ENCODE measurements around the gene GALNT18. TPM values are rescaled to one million over a fixed set of nuclear protein-coding genes. Genes with fewer than 3 reads are reported as not detected.

The GALNT18 gene
- total RNA-seq, 1 donor: 2.4 TPM

DNA sequence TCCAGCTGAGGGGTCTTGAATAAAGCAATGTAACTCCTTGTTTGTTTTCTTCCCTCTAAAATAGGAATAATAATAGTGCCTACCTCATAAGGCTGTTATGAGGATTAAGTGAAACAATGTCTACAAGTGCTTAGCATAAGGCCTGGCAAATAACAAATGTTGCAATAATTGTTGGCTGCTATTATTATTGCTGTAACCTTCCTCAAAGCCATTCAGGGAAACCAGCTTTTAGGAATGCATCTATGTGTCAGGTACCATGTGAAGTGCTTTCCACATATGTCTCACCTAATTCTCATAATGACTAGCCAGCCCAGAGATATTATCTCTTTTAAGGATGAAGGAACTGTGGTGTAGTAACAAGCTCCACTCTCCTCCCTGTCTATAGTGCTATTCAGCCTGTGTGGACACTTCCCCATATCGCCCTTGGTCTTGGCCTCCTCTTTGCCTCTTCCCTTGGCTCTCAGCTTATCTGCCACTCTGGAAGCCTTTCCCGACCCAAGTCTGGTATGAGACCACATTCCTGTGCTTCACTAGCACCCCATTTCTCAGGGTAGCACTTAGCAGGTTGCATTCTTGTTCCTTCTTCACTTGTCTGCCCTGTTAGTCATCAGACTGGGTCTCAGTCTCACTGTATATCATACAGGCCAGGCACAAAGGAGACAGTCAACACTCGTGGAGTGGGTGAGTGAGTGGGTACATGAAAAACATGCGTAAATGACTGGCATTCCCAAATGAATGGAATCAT is 292.6 kb downstream of the GALNT18 start:
- DNase-seq (ENCODE audit: low read depth): no peak
- TF ChIP-seq, protein P1, sequence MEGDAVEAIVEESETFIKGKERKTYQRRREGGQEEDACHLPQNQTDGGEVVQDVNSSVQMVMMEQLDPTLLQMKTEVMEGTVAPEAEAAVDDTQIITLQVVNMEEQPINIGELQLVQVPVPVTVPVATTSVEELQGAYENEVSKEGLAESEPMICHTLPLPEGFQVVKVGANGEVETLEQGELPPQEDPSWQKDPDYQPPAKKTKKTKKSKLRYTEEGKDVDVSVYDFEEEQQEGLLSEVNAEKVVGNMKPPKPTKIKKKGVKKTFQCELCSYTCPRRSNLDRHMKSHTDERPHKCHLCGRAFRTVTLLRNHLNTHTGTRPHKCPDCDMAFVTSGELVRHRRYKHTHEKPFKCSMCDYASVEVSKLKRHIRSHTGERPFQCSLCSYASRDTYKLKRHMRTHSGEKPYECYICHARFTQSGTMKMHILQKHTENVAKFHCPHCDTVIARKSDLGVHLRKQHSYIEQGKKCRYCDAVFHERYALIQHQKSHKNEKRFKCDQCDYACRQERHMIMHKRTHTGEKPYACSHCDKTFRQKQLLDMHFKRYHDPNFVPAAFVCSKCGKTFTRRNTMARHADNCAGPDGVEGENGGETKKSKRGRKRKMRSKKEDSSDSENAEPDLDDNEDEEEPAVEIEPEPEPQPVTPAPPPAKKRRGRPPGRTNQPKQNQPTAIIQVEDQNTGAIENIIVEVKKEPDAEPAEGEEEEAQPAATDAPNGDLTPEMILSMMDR (IDR thresholded peaks at IDR 0.05; ENCODE audit: insufficient read depth, low read length): no peak
- no peak overlapping the region for H3K4me3 ChIP-seq (ENCODE audit: low read depth, low read length)

DNA sequence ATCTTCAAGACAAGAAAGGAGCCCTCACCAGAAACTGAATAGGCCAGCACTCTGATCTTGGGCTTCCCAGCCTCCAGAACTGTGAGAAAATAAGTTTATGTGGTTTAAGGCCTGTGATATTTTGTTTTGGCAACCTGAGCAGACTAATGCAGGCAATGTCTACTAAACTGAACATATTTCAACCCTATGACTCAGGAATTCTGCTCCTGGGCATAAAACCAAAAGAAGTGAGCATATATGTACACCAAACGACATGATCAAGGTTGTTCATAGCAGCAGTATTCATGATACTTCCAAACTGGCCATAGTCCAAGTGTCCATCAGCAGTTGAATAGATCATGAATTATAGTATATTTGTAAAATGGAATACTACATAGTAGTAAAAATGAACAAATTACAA is 297.7 kb downstream of the GALNT18 start:
- DNase-seq (ENCODE audit: low read depth): peak; percentile 5
- TF ChIP-seq, protein P1 (IDR thresholded peaks at IDR 0.05; ENCODE audit: insufficient read depth, low read length): no peak
- no peak overlapping the region for H3K4me3 ChIP-seq (ENCODE audit: low read depth, low read length)

DNA sequence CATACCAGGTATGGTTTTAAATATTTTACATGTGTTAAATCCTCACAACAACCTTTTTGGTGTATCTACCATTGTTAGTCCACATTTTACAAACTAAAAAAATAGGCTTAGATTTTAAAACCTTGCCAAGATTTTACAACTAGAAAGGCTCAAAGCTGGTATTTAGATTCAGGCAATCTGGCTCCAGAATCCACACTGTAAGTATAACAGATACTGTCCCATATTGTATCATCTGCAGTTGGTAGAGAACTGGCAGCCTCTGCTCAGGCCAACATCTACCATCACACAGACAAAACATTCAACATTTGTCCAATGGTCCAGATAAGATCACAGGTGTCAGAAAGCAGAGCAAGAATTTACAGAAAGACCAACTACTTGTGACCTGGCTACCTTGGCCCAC is 299.7 kb downstream of the GALNT18 start:
- DNase-seq (ENCODE audit: low read depth): no peak
- H3K4me3 ChIP-seq (ENCODE audit: low read depth, low read length): no peak overlapping the region
- TF ChIP-seq, protein P1 (IDR thresholded peaks at IDR 0.05; ENCODE audit: insufficient read depth, low read length): no peak

DNA sequence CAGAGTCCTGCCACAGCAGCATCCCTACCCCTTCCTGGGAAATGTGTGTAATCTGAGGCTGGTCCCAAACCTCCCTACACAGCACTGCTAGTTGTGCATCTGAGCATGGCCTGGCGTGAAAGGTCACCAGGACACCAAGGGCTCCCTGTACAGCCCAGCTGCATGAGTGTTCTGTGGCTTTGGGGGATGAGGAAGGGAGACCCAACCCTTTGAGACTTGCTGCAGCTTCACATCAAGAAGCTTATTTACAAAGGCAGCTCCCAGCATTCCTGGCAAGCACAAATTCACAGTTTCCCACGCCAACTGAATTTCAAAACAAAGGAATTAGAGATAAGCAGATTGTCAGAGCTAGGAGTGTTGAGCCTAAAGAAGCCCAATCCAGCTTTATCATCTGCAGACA is 301.0 kb downstream of the GALNT18 start:
- H3K4me3 ChIP-seq (ENCODE audit: low read depth, low read length): no peak overlapping the region
- peak; percentile 14 for DNase-seq (ENCODE audit: low read depth)
- TF ChIP-seq, protein P1 (IDR thresholded peaks at IDR 0.05; ENCODE audit: insufficient read depth, low read length): no peak

DNA sequence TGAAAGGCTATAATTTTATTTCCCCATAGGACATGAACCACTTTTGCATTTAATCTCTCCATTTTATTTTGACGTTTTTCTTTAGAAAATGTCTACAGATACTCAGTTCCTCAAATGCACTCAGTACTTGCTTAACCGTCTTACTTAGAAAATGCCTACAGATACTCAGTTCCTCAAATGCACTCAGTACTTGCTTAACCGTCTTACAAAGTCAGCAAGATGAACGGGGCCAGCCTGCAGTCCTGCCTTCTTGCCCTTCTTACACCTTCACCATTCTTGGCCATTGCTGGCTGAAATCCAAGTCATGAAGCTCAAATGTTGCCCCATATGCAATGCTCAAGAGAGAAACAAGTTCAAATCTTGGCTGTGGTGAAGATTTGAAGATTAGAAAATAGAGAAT is 302.8 kb downstream of the GALNT18 start:
- no peak for DNase-seq (ENCODE audit: low read depth)
- TF ChIP-seq, protein P1 (IDR thresholded peaks at IDR 0.05; ENCODE audit: insufficient read depth, low read length): no peak
- no peak overlapping the region for H3K4me3 ChIP-seq (ENCODE audit: low read depth, low read length)

DNA sequence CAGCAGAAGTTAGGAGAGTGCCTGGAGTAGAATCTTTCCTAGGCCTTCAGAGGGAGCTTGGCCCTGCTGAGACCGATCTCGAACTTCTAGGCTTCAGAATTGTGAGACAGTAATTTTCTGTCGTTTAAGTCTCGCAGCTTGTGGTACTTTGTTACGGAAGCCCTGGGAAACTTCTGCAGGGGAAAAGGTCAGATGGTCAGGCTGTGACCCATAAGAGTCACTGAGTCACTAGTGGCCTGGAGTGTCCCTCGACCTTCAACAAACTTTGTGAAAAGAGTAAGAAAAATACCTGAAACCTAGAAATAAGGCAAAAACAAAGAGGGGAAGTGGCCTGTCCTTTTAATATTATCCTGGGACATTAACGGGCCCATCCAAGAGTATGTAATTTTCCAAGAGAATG is 303.3 kb downstream of the GALNT18 start:
- TF ChIP-seq, protein P1 (IDR thresholded peaks at IDR 0.05; ENCODE audit: insufficient read depth, low read length): no peak
- no peak for DNase-seq (ENCODE audit: low read depth)
- H3K4me3 ChIP-seq (ENCODE audit: low read depth, low read length): no peak overlapping the region
